ENCODE data around the gene PRKRA. TPM values are rescaled to one million over a fixed set of nuclear protein-coding genes. Genes with fewer than 3 reads are reported as not detected.

The PRKRA gene
- total and polyA plus RNA-seq, 2 of the 13 experiments (the other 11 are each of a cell fraction or from before 2014, with no cell fraction given), result 53.1 to 74.7 TPM

- TF ChIP-seq ZNF224 (CRISPR knock-in tag; IDR thresholded peaks at IDR 0.05) (0 out of 2 replicates have a peak, but pooled peaks have one; percentile 77), ZNF7 (CRISPR knock-in tag; IDR thresholded peaks at IDR 0.05) (peak; percentile 65; the same call in 1 of the 2 replicates), ZNF747 (CRISPR knock-in tag; IDR thresholded peaks at IDR 0.05; ENCODE audit: borderline replicate concordance) (no peak), LCORL (IDR thresholded peaks at IDR 0.05) (no peak), LCORL (CRISPR knock-in tag; IDR thresholded peaks at IDR 0.05) (peak; percentile 92), ZSCAN22 (CRISPR knock-in tag; IDR thresholded peaks at IDR 0.05) (no peak), FOXM1 (CRISPR knock-in tag; IDR thresholded peaks at IDR 0.05) (no peak), SCMH1 (CRISPR knock-in tag; IDR thresholded peaks at IDR 0.05; ENCODE audit: borderline replicate concordance) (no peak), KLF6 (CRISPR knock-in tag; IDR thresholded peaks at IDR 0.05) (peak; percentile 63; the same call in 1 of the 2 replicates), SNAI1 (CRISPR knock-in tag; IDR thresholded peaks at IDR 0.05; ENCODE audit: borderline replicate concordance) (no peak), MTF2 (CRISPR knock-in tag; IDR thresholded peaks at IDR 0.05; ENCODE audit: borderline replicate concordance) (no peak), KIAA2018 (CRISPR knock-in tag; IDR thresholded peaks at IDR 0.05; ENCODE audit: borderline replicate concordance) (no peak; the same call in 1 of the 2 replicates), ZNF24 (IDR thresholded peaks at IDR 0.05) (no peak), ZNF543 (CRISPR knock-in tag; IDR thresholded peaks at IDR 0.05) (0 out of 2 replicates have a peak, but pooled peaks have one; percentile 12), JARID2 (CRISPR knock-in tag; IDR thresholded peaks at IDR 0.05; ENCODE audit: insufficient replicate concordance) (no peak), ZNF558 (CRISPR knock-in tag; IDR thresholded peaks at IDR 0.05; ENCODE audit: borderline replicate concordance) (no peak; the same call in 1 of the 2 replicates), MATR3 (CRISPR knock-in tag; IDR thresholded peaks at IDR 0.05) (no peak), MED13 (CRISPR knock-in tag; IDR thresholded peaks at IDR 0.05) (0 out of 2 replicates have a peak, but pooled peaks have one; percentile 82), ZNF234 (CRISPR knock-in tag; conservative IDR thresholded peaks at IDR 0.05) (no peak), RBFOX2 (IDR thresholded peaks at IDR 0.05; ENCODE audit: low read depth, low read length) (peak; percentile 93), HNRNPH1 (optimal IDR thresholded peaks at IDR 0.05; ENCODE audit: low read depth, low read length) (no peak)
These were observed 27.7 kb upstream of the PRKRA start, which contains the start of gene FKBP7 (continued) for GRCh38 chr2:178478439-178479274.
